Adrenal gland (tissue), 12 donors: Measurements from ENCODE around the gene TCF7L1. TPM values are rescaled to one million over a fixed set of nuclear protein-coding genes. Genes with fewer than 3 reads are reported as not detected.

ENCODE experiments used
- DNase-seq, 7 donors: peaks; one replicate each; pipeline ENCODE4 v3.0.0-alpha.2; 2019 to 2020
- H3K27ac ChIP-seq, 5 donors: fragments of 200-600 bp; sonication (generic) in 4 of 5; 1 replicate in 3 of 5; 2 replicates in 2 of 5; pipeline versions ENCODE4 v1.5.1 to v1.8.0; 2016 to 2020; ENCODE audit warnings: mild to moderate bottlenecking in 1 of 5
- H3K27me3 ChIP-seq: fragments of 200-600 bp; 2 replicates; pipeline ENCODE4 v1.8.0; 2021
- H3K36me3 ChIP-seq, 2 donors: fragments of 200-600 bp; replicated peaks in 1 of 2; 1 replicate in 1 of 2; 2 replicates in 1 of 2; pipeline versions ENCODE4 v1.5.1 to v1.8.0; 2018 to 2022
- H3K4me1 ChIP-seq, 2 donors: fragments of 200-600 bp; replicated peaks in 1 of 2; 1 replicate in 1 of 2; 2 replicates in 1 of 2; pipeline versions ENCODE4 v1.5.1 to v1.8.0; 2018 to 2021
- H3K4me3 ChIP-seq, 4 donors: fragments of 200-600 bp; sonication (generic) in 3 of 4; one replicate each; pipeline ENCODE4 v1.5.1; 2016 to 2018
- H3K9me3 ChIP-seq, 3 donors: fragments of 200-600 bp; sonication (generic) in 1 of 3; replicated peaks in 1 of 3; 1 replicate in 2 of 3; 2 replicates in 1 of 3; pipeline versions ENCODE4 v1.5.1 to v1.8.0; 2016 to 2021
- CTCF ChIP-seq, 6 experiments: fragments of 450-650 bp in 4 of 6; fragments of 200-600 bp in 2 of 6; sonication (generic) in 1 of 6; IDR thresholded peaks; 1 replicate in 5 of 6; 2 replicates in 1 of 6; pipeline versions ENCODE4 v1.5.1 to v1.8.0; 2016 to 2021; ENCODE audit warnings: antibody characterized with exemption in 6 of 6, mild to moderate bottlenecking in 2 of 6, moderate library complexity in 1 of 6
- POLR2A ChIP-seq, 2 donors: fragments of 450-650 bp; IDR thresholded peaks; one replicate each; pipeline ENCODE4 v1.6.1; 2017; ENCODE audit warnings: antibody characterized with exemption in 2 of 2, mild to moderate bottlenecking in 2 of 2, moderate library complexity in 1 of 2
- WGBS, 4 donors: extraction: QIAGEN DNeasy Blood & Tissue Kit in 2 of 4; methylation state at CpG; one replicate each; pipeline versions ENCODE4 v1.1.5 to v1.1.7; 2013 to 2017; 5-methylcytosine and 5-hydroxymethylcytosine counted together
- intact Hi-C, 2 donors: fragments of 100-400 bp; cut with DNase I; formaldehyde crosslinking; loops; one replicate each; pipeline versions ENCODE4 v1.14.1 to v1.15.0; 2022 to 2023
- polyA plus RNA-seq, 3 donors: library from polyadenylated mRNA; stranded (reverse); fragments of 200-250 nt in 2 of 3; fragments of 350-450 nt in 1 of 3; fragmentation: Illumina TruSeq in 1 of 3; extraction: RNeasy Lipid Tissue Mini Kit (QIAGEN cat#74804) in 1 of 3; gene quantifications; one replicate each; pipeline ENCODE4 v1.2.3, GENCODE V29; 2013 to 2014
- total RNA-seq, 9 donors: library from RNA; depleted of rRNA in 4 of 9; stranded (reverse); fragments of >200 nt in 4 of 9; fragments of 120-200 nt in 1 of 9; fragmentation: NEBNext Ultra II Directional in 1 of 9; extraction: Animal tissue kit (Norgen Biotek cat#: 25700) in 1 of 9; gene quantifications; one replicate each; pipeline versions ENCODE4 v1.1.0 to v1.2.4, GENCODE V29; 2013 to 2023
- donor health status: healthy with polysubstance abuse.
- donor health status: Bipolar disorder and iron deficiency.
- donor health status: DM: yes; HTN: yes; CAD: no.
- donor health status: DM: no; HTN: no; CAD: no.
- donor health status: DM: no; HTN: no; CAD: no.
- donor health status: DM: yes; HTN: yes; CAD: no.

TCF7L1 gene
- total and polyA plus RNA-seq, 12 donors, result 0.36 to 8.9 (median 3.2) TPM

GRCh38 chr2:85096616-85097015 lies 36.6 kb upstream of the TCF7L1 start:
- Histone ChIP-seq H3K36me3 (no peaks in the 10 kb centered on the region), H3K27me3 (no peaks in the 10 kb centered on the region), H3K27ac (no peak overlapping the region), H3K4me1 (no peaks in the 10 kb centered on the region), H3K9me3 (no peaks in the 10 kb centered on the region), H3K4me3 (no peak overlapping the region)
- TF ChIP-seq POLR2A (IDR thresholded peaks at IDR 0.05), result no peak
- no peak for TF ChIP-seq CTCF (IDR thresholded peaks at IDR 0.05)
- intact Hi-C loops, result no loop called here
- WGBS, 4 donors, result 79 to 87% (median 82%) methylated on average over 6 of the region's 6 CpGs
- no peak for DNase-seq

GRCh38 chr2:85104228-85104627 lies 29.0 kb upstream of the TCF7L1 start:
- intact Hi-C loops, result no loop called here
- no peak for TF ChIP-seq POLR2A (IDR thresholded peaks at IDR 0.05)
- TF ChIP-seq CTCF (IDR thresholded peaks at IDR 0.05), result no peak
- no peak for DNase-seq
- Histone ChIP-seq H3K9me3 (no peaks in the 10 kb centered on the region), H3K36me3 (no peaks in the 10 kb centered on the region), H3K4me3 (no peak overlapping the region), H3K27me3 (no peaks in the 10 kb centered on the region), H3K27ac (no peak overlapping the region), H3K4me1 (no peaks in the 10 kb centered on the region)
- 73 to 86% (median 81%) methylated on average over 1 of the region's 1 CpG for WGBS, 4 donors

- no peak for TF ChIP-seq CTCF (IDR thresholded peaks at IDR 0.05)
- no peak for TF ChIP-seq POLR2A (IDR thresholded peaks at IDR 0.05)
- WGBS, 4 donors, result 58 to 72% (median 68%) methylated on average over 8 of the region's 8 CpGs
These were observed 26.6 kb upstream of the TCF7L1 start for GRCh38 chr2:85106489-85107180.

GRCh38 chr2:85110991-85111560 lies 22.1 kb upstream of the TCF7L1 start:
- 81 to 94% (median 86%) methylated on average over 3 of the region's 3 CpGs for WGBS, 4 donors
- intact Hi-C loops, result no loop called here
- no peak for DNase-seq
- no peaks in the 10 kb centered on the region for H3K4me1 ChIP-seq
- H3K27me3 ChIP-seq, result no peaks in the 10 kb centered on the region
- no peak overlapping the region for H3K27ac ChIP-seq
- TF ChIP-seq POLR2A (IDR thresholded peaks at IDR 0.05) (no peak), CTCF (IDR thresholded peaks at IDR 0.05) (no peak)
- no peaks in the 10 kb centered on the region for H3K9me3 ChIP-seq
- H3K36me3 ChIP-seq, result no peaks in the 10 kb centered on the region
- H3K4me3 ChIP-seq, result no peak overlapping the region

More at GRCh38 chr2:85106489-85107180, 26.6 kb upstream of the TCF7L1 start:
- H3K4me3 ChIP-seq, result no peak overlapping the region
- no peak overlapping the region for H3K27ac ChIP-seq
- DNase-seq, result no peak
- no peaks in the 10 kb centered on the region for H3K27me3 ChIP-seq
- no peaks in the 10 kb centered on the region for H3K9me3 ChIP-seq
- no peaks in the 10 kb centered on the region for H3K4me1 ChIP-seq
- intact Hi-C loops, result no loop called here
- H3K36me3 ChIP-seq, result no peaks in the 10 kb centered on the region
